IMR-90 (cell line): ENCODE measurements around the gene TPMT. TPM values are rescaled to one million over a fixed set of nuclear protein-coding genes. Genes with fewer than 3 reads are reported as not detected.

Experiments used
- ATAC-seq: fragments of 200-7000 bp; cut with Tn5 transposase; 2 replicates; pipeline ENCODE4 v1.9.1; 2020; ENCODE audit warnings: low read depth, mild to moderate bottlenecking, moderate library complexity
- Bru-seq: library from RNA; stranded (reverse); fragments of 400-500 nt; gene quantifications from one replicate; lab custom pipeline; 2021; lab: Mats Ljungman, UMichigan
- BruChase-seq, 2 experiments: library from RNA; stranded (reverse); fragments of 400-500 nt; gene quantifications; one replicate each; lab custom pipeline; 2021; lab: Mats Ljungman, UMichigan
- BruUV-seq: library from RNA; stranded (reverse); fragments of 400-500 nt; replicated peaks from 2 replicates; lab custom pipeline; 2021; lab: Mats Ljungman, UMichigan
- CTCF ChIA-PET: fragments of 300-600 bp; formaldehyde crosslinking; extraction: SDS; loops from one replicate; lab custom pipeline; 2021; ENCODE audit warnings: antibody characterized with exemption; lab: Yijun Ruan, JAX
- POLR2A ChIA-PET: fragments of 300-600 bp; sonication (Branson Sonifier 250); formaldehyde crosslinking; loops from one replicate; lab custom pipeline; 2022; ENCODE audit warnings: antibody characterized with exemption; ENCODE audit not compliant: unreplicated experiment; lab: Charles Lee
- DNase-seq: peaks from one replicate; pipeline ENCODE4 v3.0.0; 2013
- H2AFZ ChIP-seq: replicated peaks from 2 replicates; pipeline ENCODE3; 2013; ENCODE audit warnings: low read length, mild to moderate bottlenecking; ENCODE audit not compliant: poor library complexity
- H2AK5ac ChIP-seq: 2 replicates; pipeline ENCODE4 v1.6.1; 2013; ENCODE audit warnings: low read depth, low read length, inconsistent platforms
- H2AK9ac ChIP-seq: replicated peaks from 2 replicates; pipeline ENCODE3; 2013; ENCODE audit warnings: mild to moderate bottlenecking, low read depth, low read length, moderate library complexity; ENCODE audit not compliant: poor library complexity
- H2BK120ac ChIP-seq: 2 replicates; pipeline ENCODE4 v1.6.1; 2013; ENCODE audit warnings: low read depth, low read length, inconsistent platforms
- H2BK15ac ChIP-seq: 3 replicates; pipeline ENCODE4 v1.6.1; 2013; ENCODE audit warnings: low read depth, low read length, inconsistent platforms
- H2BK20ac ChIP-seq: 2 replicates; pipeline ENCODE4 v1.6.1; 2013; ENCODE audit warnings: low read depth, mild to moderate bottlenecking, inconsistent platforms, low read length, moderate library complexity
- H2BK5ac ChIP-seq: 2 replicates; pipeline ENCODE4 v1.6.1; 2013; ENCODE audit warnings: mild to moderate bottlenecking, low read depth, low read length, inconsistent platforms; ENCODE audit not compliant: poor library complexity, severe bottlenecking
- H3K14ac ChIP-seq: replicated peaks from 2 replicates; pipeline ENCODE4 v1.6.1; 2013; ENCODE audit warnings: low read depth, low read length, inconsistent platforms
- H3K18ac ChIP-seq: 2 replicates; pipeline ENCODE4 v1.6.1; 2013; ENCODE audit warnings: low read depth, low read length, control low read depth
- H3K23ac ChIP-seq: 2 replicates; pipeline ENCODE4 v1.6.1; 2013; ENCODE audit warnings: low read depth, low read length, inconsistent platforms
- H3K27ac ChIP-seq: 2 replicates; pipeline ENCODE4 v1.5.1; 2013; ENCODE audit warnings: mild to moderate bottlenecking, control low read depth, low read length; ENCODE audit not compliant: insufficient read depth
- H3K27me3 ChIP-seq: 2 replicates; pipeline ENCODE4 v1.6.1; 2013; ENCODE audit warnings: low read length; ENCODE audit not compliant: control insufficient read depth, insufficient read depth
- H3K36me3 ChIP-seq: 2 replicates; pipeline ENCODE4 v1.6.1; 2013; ENCODE audit warnings: low read length, mixed read lengths; ENCODE audit not compliant: control insufficient read depth, insufficient read depth
- H3K4ac ChIP-seq: 2 replicates; pipeline ENCODE4 v1.6.1; 2013; ENCODE audit warnings: low read depth, low read length, inconsistent platforms
- H3K4me1 ChIP-seq: 2 replicates; pipeline ENCODE4 v1.6.1; 2013; ENCODE audit warnings: low read length, mixed read lengths; ENCODE audit not compliant: control insufficient read depth, insufficient read depth
- H3K4me2 ChIP-seq: 2 replicates; pipeline ENCODE4 v1.6.1; 2013; ENCODE audit warnings: low read depth, mild to moderate bottlenecking, control low read depth, low read length, moderate library complexity
- H3K4me3 ChIP-seq: 2 replicates; pipeline ENCODE4 v1.5.1; 2013; ENCODE audit warnings: low read depth, mild to moderate bottlenecking, control low read depth, low read length, moderate library complexity; ENCODE audit not compliant: insufficient read depth
- H3K56ac ChIP-seq: 2 replicates; pipeline ENCODE4 v1.6.1; 2013; ENCODE audit warnings: low read length, inconsistent platforms; ENCODE audit not compliant: insufficient read depth; ENCODE audit errors: extremely low read depth
- H3K79me1 ChIP-seq, 2 experiments: 2 replicates each; pipeline ENCODE4 v1.6.1; 2013; ENCODE audit warnings: low read length in 2 of 2, inconsistent platforms in 1 of 2, low read depth in 1 of 2
- H3K9ac ChIP-seq: 2 replicates; pipeline ENCODE4 v1.6.1; 2013; ENCODE audit warnings: low read depth, low read length, control low read depth
- H3K9me1 ChIP-seq: 2 replicates; pipeline ENCODE4 v1.6.1; 2013; ENCODE audit warnings: low read length, inconsistent platforms; ENCODE audit not compliant: insufficient read depth
- H3K9me3 ChIP-seq: 2 replicates; pipeline ENCODE4 v1.6.1; 2013; ENCODE audit warnings: low read length; ENCODE audit not compliant: control insufficient read depth, insufficient read depth
- H4K20me1 ChIP-seq: 2 replicates; pipeline ENCODE4 v1.6.1; 2013; ENCODE audit warnings: low read length, inconsistent platforms; ENCODE audit not compliant: insufficient read depth
- H4K5ac ChIP-seq: 2 replicates; pipeline ENCODE4 v1.6.1; 2013; ENCODE audit warnings: mild to moderate bottlenecking, low read depth, low read length, control low read depth
- H4K8ac ChIP-seq, 2 experiments: 2 replicates each; pipeline ENCODE4 v1.6.1; 2013; ENCODE audit warnings: low read depth in 2 of 2, low read length in 2 of 2, control low read depth in 1 of 2, inconsistent platforms in 1 of 2
- H4K91ac ChIP-seq: 2 replicates; pipeline ENCODE4 v1.6.1; 2013; ENCODE audit warnings: low read depth, low read length, inconsistent platforms; ENCODE audit not compliant: insufficient read depth
- CEBPB ChIP-seq: IDR thresholded peaks from 2 replicates; pipeline ENCODE4 v1.6.1; 2012; ENCODE audit warnings: low read depth, low read length, improper control_type of control experiment
- MXI1 ChIP-seq: IDR thresholded peaks from 2 replicates; pipeline ENCODE4 v1.6.1; 2012; ENCODE audit warnings: low read depth, mild to moderate bottlenecking, low read length, moderate library complexity, borderline replicate concordance
- POLR2A ChIP-seq: IDR thresholded peaks from 2 replicates; pipeline ENCODE4 v1.6.1; 2012; ENCODE audit warnings: mild to moderate bottlenecking, low read depth, low read length
- RAD21 ChIP-seq: IDR thresholded peaks from 2 replicates; pipeline ENCODE4 v1.6.1; 2012; ENCODE audit warnings: low read length, improper control_type of control experiment
- WGBS, 2 experiments: methylation state at CpG; one replicate each; pipeline versions ENCODE4 v1.1.5 to v1.1.7; 2013; ENCODE audit warnings: missing lambda C conversion rate in 2 of 2; ENCODE audit not compliant: insufficient read length in 1 of 2; ENCODE audit errors: extremely low coverage in 2 of 2; 5-methylcytosine and 5-hydroxymethylcytosine counted together
- dilution Hi-C: fragments of 300-500 bp; cut with HindIII; formaldehyde crosslinking; loops from one replicate; pipeline ENCODE4 v1.14.3; 2018; ENCODE audit warnings: low sequenced_read_pairs; ENCODE audit not compliant: unreplicated experiment
- in situ Hi-C: fragments of 300-500 bp; cut with MboI; formaldehyde crosslinking; loops from 3 replicates; pipeline ENCODE4 v1.14.3; 2019; ENCODE audit warnings: low sequenced_read_pairs, inconsistent platforms, mixed read lengths
- intact Hi-C: fragments of 100-400 bp; cut with micrococcal nuclease; formaldehyde crosslinking; loops from 2 replicates; pipeline ENCODE4 v1.10.0; 2022
- long read RNA-seq: library from polyadenylated mRNA; unstranded; transcript quantifications from one replicate; pipeline ENCODE4 v2.0.0, GENCODE V29; 2021; ENCODE audit not compliant: unreplicated experiment
- polyA plus RNA-seq, 3 experiments: library from polyadenylated mRNA; depleted of rRNA; stranded (reverse); fragments of >200 nt; gene quantifications; 2 replicates each; pipeline ENCODE4 v1.2.3, GENCODE V29; 2012; ENCODE audit warnings: low replicate concordance in 1 of 3
- total RNA-seq: library from RNA; depleted of rRNA; stranded (reverse); fragments of >200 nt; gene quantifications from 2 replicates; pipeline ENCODE4 v1.2.3, GENCODE V29; 2012; rRNA removed
- TF ChIP-seq, protein P1 (sequence below): fragments of 150-350 bp; IDR thresholded peaks from 2 replicates; pipeline ENCODE4 v1.6.1; 2017; ENCODE audit warnings: mild to moderate bottlenecking, antibody characterized with exemption, low read length, low read depth

Gene TPMT
- total RNA-seq, result 10.8 and 22.2 TPM in 2 replicates
- polyA plus RNA-seq (2012; rRNA removed), result 11.3 and 14.1 TPM in 2 replicates
- polyA plus RNA-seq (2012; cell fraction: cytosol; rRNA removed), result 2.7 and 4.9 TPM in 2 replicates
- 0.97 and 4.4 TPM in 2 replicates for polyA plus RNA-seq (2012; cell fraction: nucleus; rRNA removed; ENCODE audit: low replicate concordance)
- percentile 56 among the genes with signal in this experiment for Bru-seq, nascent RNA
- BruChase-seq, experiment 1, labeled RNA remaining after a 6-hour chase, result percentile 54 among the genes with signal in this experiment
- percentile 46 among the genes with signal in this experiment for BruChase-seq, experiment 2, labeled RNA remaining after a 2-hour chase
- long read RNA-seq, transcript TPMT-201 (9 exons, 3,181 nt), result major isoform, 20 of 27 reads
- long read RNA-seq, partial matches to known transcripts, result 1 of 27 reads
- long read RNA-seq, other reads (novel, unspliced or antisense), result 6 of 27 reads

DNA sequence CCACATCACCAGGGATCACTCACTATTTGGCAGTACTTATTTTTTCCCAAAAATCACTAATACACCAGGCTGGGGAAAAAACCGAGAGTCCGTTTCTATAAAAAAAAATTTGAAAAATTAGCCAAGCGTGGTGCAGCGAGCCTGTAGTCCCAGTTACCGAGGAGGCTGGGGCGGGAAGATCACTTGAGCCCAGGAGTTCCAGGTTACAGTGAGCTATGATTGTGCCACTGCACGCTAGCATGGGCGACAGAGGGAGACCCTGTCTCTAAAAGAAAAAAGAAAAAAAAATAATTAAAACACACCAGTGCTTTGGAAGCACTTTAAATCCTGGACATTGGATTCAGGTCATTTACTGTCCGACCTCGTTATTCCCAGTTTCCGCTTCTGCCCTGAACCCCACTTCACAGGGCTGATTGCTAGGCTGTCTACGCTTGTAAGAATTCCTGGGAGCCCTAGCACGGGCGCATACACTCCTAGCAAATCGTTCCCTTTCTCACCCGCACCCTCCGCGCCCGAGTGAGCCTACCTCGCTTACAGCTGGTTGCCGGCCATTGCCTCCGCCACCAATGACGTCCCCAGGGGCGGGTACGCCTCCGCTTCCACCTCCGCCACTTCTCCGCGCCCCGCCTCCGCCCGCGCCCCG is at the start of gene TPMT:
Gene TPMT (minus strand): TSS at position 571 of the 643 bp plus-strand sequence. CDS start 5,950 bp downstream, outside the sequence.
- Histone ChIP-seq H3K27ac (peak within 1 kb of the TSS; percentile 84), H3K9ac (peak within 1 kb of the TSS; percentile 96), H4K20me1 (no peaks in the 10 kb centered on the region), H3K56ac (peak within 1 kb of the TSS; percentile 63), H3K9me3 (no peaks in the 10 kb centered on the region), H4K8ac (peak within 1 kb of the TSS; percentile 46 to 81; a peak in 3 of 4 replicates), H3K4me3 (peak within 1 kb of the TSS; percentile 99), H3K4me1 (peaks cover 3% of the 10 kb centered on the region), H3K23ac (peak within 1 kb of the TSS; percentile 95), H3K79me1 (peaks cover 10 to 34% of the 10 kb centered on the region in 2 experiments; a peak in 3 of 4 replicates), H3K4me2 (peak within 1 kb of the TSS; percentile 92), H3K18ac (peak within 1 kb of the TSS; percentile 62), H3K9me1 (peaks cover 6% of the 10 kb centered on the region), H3K4ac (peak within 1 kb of the TSS; percentile 70), H2BK20ac (no peak within 1 kb of the TSS), H3K36me3 (no peaks in the 10 kb centered on the region), H4K91ac (peak within 1 kb of the TSS; percentile 48), H2AFZ (peak within 1 kb of the TSS; percentile 96), H2BK5ac (peak within 1 kb of the TSS; percentile 74), H2BK15ac (peak within 1 kb of the TSS; percentile 18; the same call in 1 of the 3 replicates), H2AK9ac (peak within 1 kb of the TSS; percentile 85), H2BK120ac (peak within 1 kb of the TSS; percentile 82), H3K27me3 (no peaks in the 10 kb centered on the region), H3K14ac (peak within 1 kb of the TSS; percentile 87), H2AK5ac (no peak within 1 kb of the TSS), H4K5ac (peak within 1 kb of the TSS; percentile 19; the same call in 1 of the 2 replicates)
- intact Hi-C loops, result loop anchor here (2.0 to 5.0 kb wide), 2 partner anchors 108 to 153 kb away; no protein-coding TSS in a partner anchor
- 0 out of 2 replicates have a peak, but pooled peaks have one; percentile 14 for TF ChIP-seq MXI1
- TF ChIP-seq, protein P1, sequence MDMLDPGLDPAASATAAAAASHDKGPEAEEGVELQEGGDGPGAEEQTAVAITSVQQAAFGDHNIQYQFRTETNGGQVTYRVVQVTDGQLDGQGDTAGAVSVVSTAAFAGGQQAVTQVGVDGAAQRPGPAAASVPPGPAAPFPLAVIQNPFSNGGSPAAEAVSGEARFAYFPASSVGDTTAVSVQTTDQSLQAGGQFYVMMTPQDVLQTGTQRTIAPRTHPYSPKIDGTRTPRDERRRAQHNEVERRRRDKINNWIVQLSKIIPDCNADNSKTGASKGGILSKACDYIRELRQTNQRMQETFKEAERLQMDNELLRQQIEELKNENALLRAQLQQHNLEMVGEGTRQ, result no peak
- peak; percentile 88 for TF ChIP-seq POLR2A
- no peak for TF ChIP-seq RAD21
- no peak for TF ChIP-seq CEBPB
- ATAC-seq (no peak), DNase-seq (no peak)
- POLR2A ChIA-PET, result interaction anchor here (0.6 kb wide), 1 partner anchor 54 kb away, joined by 4 read pairs; no protein-coding TSS in a partner anchor
- 0% methylated on average over 7 of the region's 34 CpGs; no CpG with 5 or more reads in 1 of the 2 experiments for WGBS, 2 experiments
- CTCF ChIA-PET, result no interaction called here
- in situ Hi-C loops, result no loop called here
- dilution Hi-C loops, result no loop called here
- TSS peak; percentile 72 for BruUV-seq
